Stomach smooth muscle (tissue), 2 donors: ENCODE results near the gene PCSK6.

Experiments used
- H3K27ac ChIP-seq: one replicate; pipeline ENCODE4 v1.7.0; 2013; ENCODE audit warnings: mild to moderate bottlenecking, low read length, inconsistent platforms
- H3K27me3 ChIP-seq, 2 donors: one replicate each; pipeline ENCODE4 v1.7.0; 2013; ENCODE audit warnings: low read length in 2 of 2; ENCODE audit not compliant: insufficient read depth in 2 of 2, control insufficient read depth in 1 of 2
- H3K36me3 ChIP-seq, 2 donors: one replicate each; pipeline ENCODE4 v1.7.0; 2013; ENCODE audit warnings: low read length in 2 of 2; ENCODE audit not compliant: control insufficient read depth in 2 of 2, insufficient read depth in 2 of 2
- H3K4me1 ChIP-seq: one replicate; pipeline ENCODE4 v1.7.0; 2013; ENCODE audit warnings: low read length; ENCODE audit not compliant: control insufficient read depth, insufficient read depth
- H3K4me3 ChIP-seq, 2 donors: one replicate each; pipeline ENCODE4 v1.7.0; 2013; ENCODE audit warnings: low read length in 2 of 2
- H3K9ac ChIP-seq, 2 donors: one replicate each; pipeline ENCODE4 v1.7.0; 2013; ENCODE audit warnings: low read length in 2 of 2, mild to moderate bottlenecking in 1 of 2
- H3K9me3 ChIP-seq, 2 donors: one replicate each; pipeline ENCODE4 v1.7.0; 2013; ENCODE audit warnings: low read length in 2 of 2; ENCODE audit not compliant: control insufficient read depth in 2 of 2
- donor health status: healthy.
- donor health status: Pancreatic carcinoma.

PCSK6 gene

GRCh38 chr15:101444807-101445508 is 44.5 kb downstream of the PCSK6 start:
- Histone ChIP-seq H3K4me3 (no peak overlapping the region), H3K9ac (no peak overlapping the region), H3K27me3 (no peaks in the 10 kb centered on the region), H3K27ac (no peak overlapping the region), H3K36me3 (no peaks in the 10 kb centered on the region), H3K4me1 (peaks cover 15% of the 10 kb centered on the region), H3K9me3 (no peaks in the 10 kb centered on the region)

- H3K27ac ChIP-seq: no peak overlapping the region
- no peak overlapping the region for H3K9ac ChIP-seq
- no peaks in the 10 kb centered on the region for H3K36me3 ChIP-seq
- H3K4me3 ChIP-seq: no peak overlapping the region
- H3K4me1 ChIP-seq: peaks cover 15% of the 10 kb centered on the region
- H3K9me3 ChIP-seq: no peaks in the 10 kb centered on the region
- H3K27me3 ChIP-seq: no peaks in the 10 kb centered on the region
Measured at GRCh38 chr15:101444015-101444414, 45.5 kb downstream of the PCSK6 start.

- Histone ChIP-seq H3K9ac (no peak overlapping the region), H3K4me1 (peaks cover 15% of the 10 kb centered on the region), H3K27ac (no peak overlapping the region), H3K27me3 (no peaks in the 10 kb centered on the region), H3K9me3 (no peaks in the 10 kb centered on the region), H3K4me3 (no peak overlapping the region), H3K36me3 (no peaks in the 10 kb centered on the region)
Measured at GRCh38 chr15:101442272-101442671, 47.2 kb downstream of the PCSK6 start.

GRCh38 chr15:101441696-101442095 is 47.8 kb downstream of the PCSK6 start:
- H3K27ac ChIP-seq: no peak overlapping the region
- no peaks in the 10 kb centered on the region for H3K36me3 ChIP-seq
- H3K4me1 ChIP-seq: peaks cover 12% of the 10 kb centered on the region
- H3K9ac ChIP-seq: peak overlapping the region in 1 of 2 donors; percentile 29
- H3K9me3 ChIP-seq: no peaks in the 10 kb centered on the region
- no peaks in the 10 kb centered on the region for H3K27me3 ChIP-seq
- H3K4me3 ChIP-seq: no peak overlapping the region

GRCh38 chr15:101440846-101441590 is 48.5 kb downstream of the PCSK6 start:
- H3K9me3 ChIP-seq: no peaks in the 10 kb centered on the region
- peaks cover 12% of the 10 kb centered on the region for H3K4me1 ChIP-seq
- no peak overlapping the region for H3K27ac ChIP-seq
- no peaks in the 10 kb centered on the region for H3K36me3 ChIP-seq
- H3K27me3 ChIP-seq: no peaks in the 10 kb centered on the region
- H3K9ac ChIP-seq: no peak overlapping the region
- H3K4me3 ChIP-seq: no peak overlapping the region

GRCh38 chr15:101439920-101440319 is 49.6 kb downstream of the PCSK6 start:
- Histone ChIP-seq H3K27ac (no peak overlapping the region), H3K4me3 (peak overlapping the region in 1 of 2 donors; percentile 29), H3K4me1 (peaks cover 8% of the 10 kb centered on the region), H3K36me3 (no peaks in the 10 kb centered on the region), H3K9me3 (no peaks in the 10 kb centered on the region), H3K27me3 (no peaks in the 10 kb centered on the region), H3K9ac (no peak overlapping the region)

GRCh38 chr15:101439285-101439919 is 50.1 kb downstream of the PCSK6 start:
- H3K4me1 ChIP-seq: peaks cover 8% of the 10 kb centered on the region
- H3K9ac ChIP-seq: no peak overlapping the region
- H3K27me3 ChIP-seq: no peaks in the 10 kb centered on the region

GRCh38 chr15:101438482-101439284 is 50.8 kb downstream of the PCSK6 start:
- Histone ChIP-seq H3K36me3 (no peaks in the 10 kb centered on the region), H3K9ac (no peak overlapping the region), H3K27me3 (no peaks in the 10 kb centered on the region), H3K4me1 (peaks cover 8% of the 10 kb centered on the region), H3K27ac (no peak overlapping the region), H3K9me3 (no peaks in the 10 kb centered on the region), H3K4me3 (no peak overlapping the region)

More at GRCh38 chr15:101439285-101439919, 50.1 kb downstream of the PCSK6 start:
- Histone ChIP-seq H3K9me3 (no peaks in the 10 kb centered on the region), H3K4me3 (peak overlapping the region in 1 of 2 donors; percentile 29), H3K36me3 (no peaks in the 10 kb centered on the region), H3K27ac (peak overlapping the region; percentile 41)

GRCh38 chr15:101437618-101438481 is 51.7 kb downstream of the PCSK6 start:
- Histone ChIP-seq H3K4me3 (no peak overlapping the region), H3K4me1 (peaks cover 8% of the 10 kb centered on the region), H3K27me3 (no peaks in the 10 kb centered on the region), H3K9me3 (no peaks in the 10 kb centered on the region), H3K27ac (no peak overlapping the region), H3K9ac (no peak overlapping the region), H3K36me3 (no peaks in the 10 kb centered on the region)

GRCh38 chr15:101437209-101437608 is 52.3 kb downstream of the PCSK6 start:
- H3K27ac ChIP-seq: no peak overlapping the region
- H3K4me1 ChIP-seq: peaks cover 8% of the 10 kb centered on the region
- H3K27me3 ChIP-seq: no peaks in the 10 kb centered on the region
- H3K36me3 ChIP-seq: no peaks in the 10 kb centered on the region
- no peaks in the 10 kb centered on the region for H3K9me3 ChIP-seq
- H3K4me3 ChIP-seq: no peak overlapping the region
- H3K9ac ChIP-seq: no peak overlapping the region
